Mesendoderm (in vitro differentiated cells): ENCODE data around the gene USP4.
"Not testable (repeated sequence)": the region's sequence is repeated elsewhere in the genome, so short reads cannot be mapped to it uniquely, and the experiment has no call there.

ENCODE experiments used
- DNase-seq: peaks from one replicate; pipeline ENCODE4 v3.0.0; 2013
- H2AK5ac ChIP-seq: 2 replicates; pipeline ENCODE4 v1.6.1; 2013; ENCODE audit warnings: low read length, inconsistent platforms
- H2BK120ac ChIP-seq: 2 replicates; pipeline ENCODE4 v1.6.1; 2013; ENCODE audit warnings: low read depth, mild to moderate bottlenecking, low read length, moderate library complexity, mixed read lengths
- H2BK15ac ChIP-seq: replicated peaks from 2 replicates; pipeline ENCODE4 v1.6.1; 2013; ENCODE audit warnings: low read depth, mild to moderate bottlenecking, moderate library complexity
- H2BK5ac ChIP-seq: 2 replicates; pipeline ENCODE4 v1.6.1; 2013; ENCODE audit warnings: low read length, inconsistent platforms
- H3K18ac ChIP-seq: 2 replicates; pipeline ENCODE4 v1.6.1; 2013; ENCODE audit warnings: mild to moderate bottlenecking, low read length, mixed read lengths
- H3K23ac ChIP-seq: one replicate; pipeline ENCODE4 v1.6.1; 2013; ENCODE audit warnings: low read length
- H3K27ac ChIP-seq: 2 replicates; pipeline ENCODE4 v1.5.1; 2013; ENCODE audit warnings: low read depth, mild to moderate bottlenecking, inconsistent platforms, low read length, moderate library complexity
- H3K27me3 ChIP-seq: 2 replicates; pipeline ENCODE4 v1.6.1; 2013; ENCODE audit warnings: low read length, control low read depth, mild to moderate bottlenecking, inconsistent platforms; ENCODE audit not compliant: insufficient read depth, poor library complexity
- H3K36me3 ChIP-seq: 2 replicates; pipeline ENCODE4 v1.6.1; 2013; ENCODE audit warnings: low read length, inconsistent platforms; ENCODE audit not compliant: control insufficient read depth, insufficient read depth
- H3K4ac ChIP-seq: one replicate; pipeline ENCODE4 v1.6.1; 2013; ENCODE audit warnings: low read depth, mild to moderate bottlenecking, low read length, moderate library complexity
- H3K4me1 ChIP-seq: 2 replicates; pipeline ENCODE4 v1.6.1; 2013; ENCODE audit warnings: low read depth, low read length, inconsistent platforms; ENCODE audit not compliant: control insufficient read depth
- H3K4me2 ChIP-seq: 2 replicates; pipeline ENCODE4 v1.6.1; 2013; ENCODE audit warnings: low read length
- H3K4me3 ChIP-seq: 2 replicates; pipeline ENCODE4 v1.5.1; 2013; ENCODE audit warnings: mild to moderate bottlenecking, low read length
- H3K56ac ChIP-seq: one replicate; pipeline ENCODE4 v1.6.1; 2013; ENCODE audit warnings: low read length
- H3K79me1 ChIP-seq: 2 replicates; pipeline ENCODE4 v1.6.1; 2013; ENCODE audit warnings: low read length, inconsistent platforms
- H3K79me2 ChIP-seq: 2 replicates; pipeline ENCODE4 v1.6.1; 2013; ENCODE audit warnings: mild to moderate bottlenecking, low read length; ENCODE audit not compliant: control insufficient read depth, insufficient read depth
- H3K9ac ChIP-seq: 2 replicates; pipeline ENCODE4 v1.6.1; 2013; ENCODE audit warnings: low read length, inconsistent platforms
- H4K5ac ChIP-seq: one replicate; pipeline ENCODE4 v1.6.1; 2013; ENCODE audit warnings: low read length
- H4K8ac ChIP-seq: one replicate; pipeline ENCODE4 v1.6.1; 2013; ENCODE audit warnings: low read depth, mild to moderate bottlenecking, control low read depth, low read length, moderate library complexity
- WGBS: extraction: QIAGEN DNeasy Blood & Tissue Kit; methylation state at CpG from one replicate; pipeline ENCODE4 v1.1.7; 2013; ENCODE audit warnings: low lambda C conversion rate, missing lambda C conversion rate; ENCODE audit not compliant: insufficient coverage; ENCODE audit errors: extremely low coverage; 5-methylcytosine and 5-hydroxymethylcytosine counted together

The USP4 gene

GRCh38 chr3:49357095-49357442, 17.2 kb upstream of the USP4 start:
- not testable (repeated sequence) for H3K4me1 ChIP-seq, H3K79me2 ChIP-seq, H2BK15ac ChIP-seq, H4K5ac ChIP-seq, H3K36me3 ChIP-seq, H3K23ac ChIP-seq, DNase-seq, H3K18ac ChIP-seq, H3K27me3 ChIP-seq, H3K4me3 ChIP-seq, H2AK5ac ChIP-seq, H3K4ac ChIP-seq, H4K8ac ChIP-seq, H2BK5ac ChIP-seq, H3K79me1 ChIP-seq, H3K27ac ChIP-seq, H2BK120ac ChIP-seq
- Histone ChIP-seq H3K4me2 (peak overlapping the region; percentile 4), H3K9ac (peak overlapping the region; percentile 90), H3K56ac (peak overlapping the region; percentile 94)
- whole genome bisulfite sequencing = no CpG with 5 or more reads among the region's 10 CpGs

GRCh38 chr3:49352890-49353421, 13.1 kb upstream of the USP4 start:
- Histone ChIP-seq H2AK5ac (no peak overlapping the region), H3K79me2 (peaks cover 8% of the 10 kb centered on the region), H3K18ac (no peak overlapping the region), H3K4me3 (no peak overlapping the region), H4K5ac (no peak overlapping the region), H4K8ac (no peak overlapping the region), H3K36me3 (peaks cover 1% of the 10 kb centered on the region), H3K56ac (no peak overlapping the region), H2BK120ac (no peak overlapping the region), H3K79me1 (peaks cover 2% of the 10 kb centered on the region), H3K23ac (no peak overlapping the region), H3K27me3 (no peaks in the 10 kb centered on the region), H2BK5ac (no peak overlapping the region), H2BK15ac (no peak overlapping the region), H3K27ac (no peak overlapping the region), H3K4ac (no peak overlapping the region), H3K9ac (no peak overlapping the region), H3K4me2 (no peak overlapping the region), H3K4me1 (no peaks in the 10 kb centered on the region)
- no CpG with 5 or more reads among the region's 5 CpGs for WGBS
- DNase-seq = no peak

GRCh38 chr3:49352281-49352680, 12.4 kb upstream of the USP4 start:
- Histone ChIP-seq H2BK120ac (no peak overlapping the region), H3K56ac (no peak overlapping the region), H3K4me3 (no peak overlapping the region), H4K5ac (peak overlapping the region; percentile 39), H3K36me3 (peaks cover 1% of the 10 kb centered on the region), H3K79me2 (peaks cover 4% of the 10 kb centered on the region), H2BK5ac (no peak overlapping the region), H3K18ac (no peak overlapping the region), H3K27me3 (no peaks in the 10 kb centered on the region), H3K9ac (no peak overlapping the region), H2AK5ac (no peak overlapping the region), H3K27ac (no peak overlapping the region), H3K23ac (no peak overlapping the region), H3K4me2 (no peak overlapping the region), H4K8ac (no peak overlapping the region), H3K79me1 (peaks cover 2% of the 10 kb centered on the region), H3K4ac (no peak overlapping the region), H2BK15ac (no peak overlapping the region), H3K4me1 (no peaks in the 10 kb centered on the region)
- no peak for DNase-seq
- no CpG with 5 or more reads among the region's 2 CpGs for WGBS

- Histone ChIP-seq H3K56ac (no peak overlapping the region), H3K27ac (no peak overlapping the region), H4K5ac (no peak overlapping the region), H3K36me3 (peaks cover 1% of the 10 kb centered on the region), H2BK15ac (no peak overlapping the region), H2BK120ac (no peak overlapping the region), H3K18ac (no peak overlapping the region), H3K4me2 (no peak overlapping the region), H2AK5ac (no peak overlapping the region), H2BK5ac (no peak overlapping the region), H3K4me1 (no peaks in the 10 kb centered on the region), H3K23ac (no peak overlapping the region), H3K79me1 (peaks cover 2% of the 10 kb centered on the region), H3K79me2 (peaks cover 2% of the 10 kb centered on the region), H3K9ac (no peak overlapping the region), H4K8ac (no peak overlapping the region), H3K4ac (no peak overlapping the region), H3K4me3 (no peak overlapping the region), H3K27me3 (no peaks in the 10 kb centered on the region)
- peak; percentile 32 for DNase-seq
- WGBS = no CpG with 5 or more reads among the region's 1 CpG
Observed at GRCh38 chr3:49351521-49352011, 11.7 kb upstream of the USP4 start.

- no peak overlapping the region for H4K5ac ChIP-seq
- no peak overlapping the region for H2AK5ac ChIP-seq
- no peak overlapping the region for H3K4me2 ChIP-seq
- H2BK15ac ChIP-seq = no peak overlapping the region
- H3K27ac ChIP-seq = no peak overlapping the region
- no peaks in the 10 kb centered on the region for H3K4me1 ChIP-seq
- H3K36me3 ChIP-seq = no peaks in the 10 kb centered on the region
- H2BK5ac ChIP-seq = no peak overlapping the region
- H3K79me1 ChIP-seq = no peaks in the 10 kb centered on the region
- no CpG with 5 or more reads among the region's 3 CpGs for WGBS
- H3K4me3 ChIP-seq = no peak overlapping the region
- DNase-seq = no peak
- no peak overlapping the region for H3K18ac ChIP-seq
- no peak overlapping the region for H3K9ac ChIP-seq
- H3K27me3 ChIP-seq = no peaks in the 10 kb centered on the region
- H3K79me2 ChIP-seq = no peaks in the 10 kb centered on the region
- no peak overlapping the region for H3K23ac ChIP-seq
- H3K4ac ChIP-seq = no peak overlapping the region
- H4K8ac ChIP-seq = no peak overlapping the region
- no peak overlapping the region for H2BK120ac ChIP-seq
- no peak overlapping the region for H3K56ac ChIP-seq
Observed at GRCh38 chr3:49349348-49350114, 9.7 kb upstream of the USP4 start.
